ENCODE measurements around the gene SOCS6.
A peak's percentile ranks its signal among the peaks of the same experiment; 100 is the strongest.
"Not testable (repeated sequence)": the region's sequence is repeated elsewhere in the genome, so short reads cannot be mapped to it uniquely, and the experiment has no call there.

Gene SOCS6

GRCh38 chr18:70363861-70364260, 75.0 kb downstream of the SOCS6 start:
- DNase-seq, result no peak

- no peak for DNase-seq
These were observed 76.5 kb downstream of the SOCS6 start for GRCh38 chr18:70365361-70365760.

- DNase-seq, result no peak
These were observed 77.3 kb downstream of the SOCS6 start for GRCh38 chr18:70366174-70366573.

GRCh38 chr18:70366670-70367069, 77.8 kb downstream of the SOCS6 start:
- DNase-seq, result no peak

GRCh38 chr18:70367344-70367743, 78.5 kb downstream of the SOCS6 start:
- not testable (repeated sequence) for DNase-seq

GRCh38 chr18:70368903-70369302, 80.1 kb downstream of the SOCS6 start:
- DNase-seq, result no peak

GRCh38 chr18:70370762-70371733, 82.2 kb downstream of the SOCS6 start:
- no peak for DNase-seq

- no peak for DNase-seq
These were observed 83.1 kb downstream of the SOCS6 start for GRCh38 chr18:70371908-70372307.

- no peak for DNase-seq
These were observed 83.7 kb downstream of the SOCS6 start for GRCh38 chr18:70372450-70373041.

GRCh38 chr18:70373042-70373519, 84.2 kb downstream of the SOCS6 start:
- DNase-seq, result no peak

- DNase-seq, result no peak
These were observed 85.3 kb downstream of the SOCS6 start for GRCh38 chr18:70374154-70374553.

GRCh38 chr18:70376137-70376913, 87.5 kb downstream of the SOCS6 start:
- DNase-seq, result peak; percentile 82

- peak; percentile 83 for DNase-seq
These were observed 88.0 kb downstream of the SOCS6 start for GRCh38 chr18:70376914-70377258.

- DNase-seq, result no peak
These were observed 88.5 kb downstream of the SOCS6 start for GRCh38 chr18:70377317-70377799.

- DNase-seq, result no peak
These were observed 89.2 kb downstream of the SOCS6 start for GRCh38 chr18:70377857-70378701.

Measured in NCI-H526 treated with DMSO at 0.1 percent for 48 hours (cell line).